Heart left ventricle (tissue), 16 donors: ENCODE results near the gene CAMTA1. TPM values are rescaled to one million over a fixed set of nuclear protein-coding genes. Genes with fewer than 3 reads are reported as not detected.

ENCODE experiments used
- ATAC-seq, 4 donors: fragments of 200-7000 bp; cut with Tn5 transposase; one replicate each; pipeline ENCODE4 v1.9.1; 2020 to 2022; ENCODE audit warnings: moderate library complexity in 4 of 4, mild to moderate bottlenecking in 3 of 4, moderate number of reproducible peaks in 1 of 4
- DNase-seq, 5 donors: peaks; one replicate each; pipeline ENCODE4 v3.0.0-alpha.2; 2020
- H3K27ac ChIP-seq, 12 donors: fragments of 200-600 bp; sonication (generic) in 4 of 12; one replicate each; pipeline versions ENCODE4 v1.5.0 to v1.8.0; 2016 to 2022; ENCODE audit warnings: mild to moderate bottlenecking in 2 of 12
- H3K27me3 ChIP-seq, 9 donors: fragments of 200-600 bp; sonication (generic) in 2 of 9; one replicate each; pipeline versions ENCODE4 v1.5.1 to v1.8.0; 2016 to 2022; ENCODE audit warnings: mild to moderate bottlenecking in 3 of 9
- H3K36me3 ChIP-seq, 9 donors: fragments of 200-600 bp; sonication (generic) in 2 of 9; one replicate each; pipeline versions ENCODE4 v1.5.0 to v1.8.0; 2018 to 2022; ENCODE audit warnings: mild to moderate bottlenecking in 2 of 9
- H3K4me1 ChIP-seq, 12 donors: fragments of 200-600 bp; sonication (generic) in 4 of 12; one replicate each; pipeline versions ENCODE4 v1.5.0 to v1.8.0; 2016 to 2022; ENCODE audit warnings: mild to moderate bottlenecking in 3 of 12
- H3K4me3 ChIP-seq, 12 donors: fragments of 200-600 bp; sonication (generic) in 4 of 12; one replicate each; pipeline versions ENCODE4 v1.5.0 to v1.8.0; 2017 to 2022; ENCODE audit warnings: mild to moderate bottlenecking in 9 of 12, moderate library complexity in 4 of 12
- H3K9me3 ChIP-seq, 12 donors: fragments of 200-600 bp; sonication (generic) in 4 of 12; one replicate each; pipeline versions ENCODE4 v1.5.0 to v1.8.0; 2016 to 2022; ENCODE audit warnings: mild to moderate bottlenecking in 1 of 12
- POLR2A ChIP-seq, 2 donors: fragments of 450-650 bp; IDR thresholded peaks; one replicate each; pipeline ENCODE4 v1.6.1; 2017; ENCODE audit warnings: antibody characterized with exemption in 2 of 2, mild to moderate bottlenecking in 2 of 2, moderate library complexity in 2 of 2
- WGBS, 4 donors: extraction: QIAGEN DNeasy Blood & Tissue Kit in 2 of 4; methylation state at CpG; one replicate each; pipeline versions ENCODE4 v1.1.5 to v1.1.7; 2013 to 2018; 5-methylcytosine and 5-hydroxymethylcytosine counted together
- intact Hi-C, 10 donors: fragments of 100-400 bp; cut with DNase I; formaldehyde crosslinking; loops; one replicate each; pipeline versions ENCODE4 v1.11.1 to v1.14.2; 2022
- polyA plus RNA-seq, 2 donors: library from polyadenylated mRNA; stranded (reverse); fragments of 200-250 nt; gene quantifications; one replicate each; pipeline ENCODE4 v1.2.3, GENCODE V29; 2013
- total RNA-seq, 9 donors: library from RNA; depleted of rRNA in 2 of 9; stranded (reverse); fragments of >200 nt in 2 of 9; fragmentation: NEBNext Ultra II Directional in 3 of 9; extraction: Animal tissue kit (Norgen Biotek cat#: 25700) in 3 of 9; gene quantifications; one replicate each; pipeline versions ENCODE4 v1.1.0 to v1.2.4, GENCODE V29; 2016 to 2023
- TF ChIP-seq, protein P1 (sequence below), 12 donors: fragments of 200-600 bp; sonication (generic) in 4 of 12; IDR thresholded peaks; one replicate each; pipeline versions ENCODE4 v1.5.0 to v1.8.0; 2018 to 2022; ENCODE audit warnings: antibody characterized with exemption in 12 of 12, mild to moderate bottlenecking in 5 of 12
- donor health status: ischemic (EF 13 %, LVEDD 7.1; RV severe dilation, severe dysfunction).
- donor health status: healthy with polysubstance abuse.
- donor health status: DM: no; HTN: yes; CAD: no.
- donor health status: DM: no; HTN: no; CAD: no.
- donor health status: ischemic (EF 25% LVEDD 6.9; RV normal size, moderate dysfunction).
- donor health status: ischemic (EF 25% LVEDD 5.7; RV mildly dilated, moderate dysfunction).
- donor health status: healthy.
- donor health status: DM: yes; HTN: yes; CAD: no.
- donor health status: ischemic (EF 35%, LVEDD 5.7; RV mildly dilated, moderate dysfunction).
- donor health status: nonischemic (EF 11% LVEDD 7.7; RV severe dilation, severe dysfunction).
- donor health status: DM: yes; HTN: yes; CAD: no.
- donor health status: PGD.
- donor health status: ischemic (EF 29% LVEDD 5.4; RV normal size, mild dysfunction).
- donor health status: nonischemic (EF 23%, LVEDD 6.1; RV moderate dilation, normal function).

The CAMTA1 gene
- total and polyA plus RNA-seq, 11 donors: 114 to 303 (median 137) TPM

DNA sequence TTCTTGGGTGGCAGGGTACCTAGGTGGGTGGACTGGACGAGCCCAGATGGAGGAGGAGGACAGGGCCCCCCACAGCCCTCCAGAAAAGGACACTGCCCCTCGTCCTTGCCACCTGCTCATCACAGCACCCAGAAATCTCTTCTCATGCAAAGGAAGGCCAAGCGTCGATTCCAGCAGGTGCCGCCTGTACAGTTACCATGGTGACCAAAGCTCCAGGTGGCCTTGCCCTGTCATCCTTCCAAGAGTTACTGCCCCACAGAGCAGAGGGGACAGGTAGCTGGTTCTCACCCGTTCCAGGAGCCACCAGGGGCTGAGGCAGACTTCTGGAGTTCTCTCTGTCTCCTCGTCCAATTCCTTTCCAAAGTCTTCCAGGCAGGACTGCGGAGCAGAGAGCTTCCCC, 865.9 kb downstream of the CAMTA1 start:
- no peaks in the 10 kb centered on the region for H3K9me3 ChIP-seq
- intact Hi-C loops: loop anchor here in 1 of 10 donors (10.0 kb wide), 1 partner anchor 936 kb away; no protein-coding TSS in a partner anchor
- DNase-seq (no peak), ATAC-seq (no peak)
- 78 to 93% (median 91%) methylated on average over 8 of the region's 8 CpGs for WGBS, 4 donors
- H3K4me1 ChIP-seq: peaks cover 0 to 14% (median 0%) of the 10 kb centered on the region in 12 donors
- peaks cover 0 to 3% (median 0%) of the 10 kb centered on the region in 9 donors for H3K27me3 ChIP-seq
- no peak overlapping the region for H3K27ac ChIP-seq
- no peaks in the 10 kb centered on the region for H3K36me3 ChIP-seq
- TF ChIP-seq POLR2A (IDR thresholded peaks at IDR 0.05): no peak
- TF ChIP-seq, protein P1, sequence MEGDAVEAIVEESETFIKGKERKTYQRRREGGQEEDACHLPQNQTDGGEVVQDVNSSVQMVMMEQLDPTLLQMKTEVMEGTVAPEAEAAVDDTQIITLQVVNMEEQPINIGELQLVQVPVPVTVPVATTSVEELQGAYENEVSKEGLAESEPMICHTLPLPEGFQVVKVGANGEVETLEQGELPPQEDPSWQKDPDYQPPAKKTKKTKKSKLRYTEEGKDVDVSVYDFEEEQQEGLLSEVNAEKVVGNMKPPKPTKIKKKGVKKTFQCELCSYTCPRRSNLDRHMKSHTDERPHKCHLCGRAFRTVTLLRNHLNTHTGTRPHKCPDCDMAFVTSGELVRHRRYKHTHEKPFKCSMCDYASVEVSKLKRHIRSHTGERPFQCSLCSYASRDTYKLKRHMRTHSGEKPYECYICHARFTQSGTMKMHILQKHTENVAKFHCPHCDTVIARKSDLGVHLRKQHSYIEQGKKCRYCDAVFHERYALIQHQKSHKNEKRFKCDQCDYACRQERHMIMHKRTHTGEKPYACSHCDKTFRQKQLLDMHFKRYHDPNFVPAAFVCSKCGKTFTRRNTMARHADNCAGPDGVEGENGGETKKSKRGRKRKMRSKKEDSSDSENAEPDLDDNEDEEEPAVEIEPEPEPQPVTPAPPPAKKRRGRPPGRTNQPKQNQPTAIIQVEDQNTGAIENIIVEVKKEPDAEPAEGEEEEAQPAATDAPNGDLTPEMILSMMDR (IDR thresholded peaks at IDR 0.05): no peak
- no peak overlapping the region for H3K4me3 ChIP-seq

DNA sequence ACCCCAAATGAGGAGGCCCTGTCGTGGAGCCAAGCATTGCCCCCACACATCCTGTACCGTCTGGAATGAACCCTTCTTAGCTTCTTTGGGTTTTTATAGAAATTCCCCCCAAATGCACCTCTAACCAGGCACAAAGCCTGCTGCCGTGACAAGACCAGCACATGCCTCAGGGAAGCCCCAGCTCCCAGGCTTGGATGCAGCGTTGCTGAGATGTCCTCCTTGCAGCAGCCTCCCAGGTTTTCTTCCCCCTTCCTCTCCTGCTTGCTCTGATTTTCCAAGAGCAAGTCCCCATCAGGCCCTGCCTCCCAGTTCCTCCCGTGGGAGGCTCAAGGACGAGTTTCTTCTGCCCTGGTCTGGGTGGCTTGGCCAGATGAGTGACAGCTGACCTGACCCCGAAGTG, 866.8 kb downstream of the CAMTA1 start:
- TF ChIP-seq, protein P1 (IDR thresholded peaks at IDR 0.05): no peak
- TF ChIP-seq POLR2A (IDR thresholded peaks at IDR 0.05): no peak
- intact Hi-C loops: loop anchor here in 1 of 10 donors (10.0 kb wide), 1 partner anchor 937 kb away; no protein-coding TSS in a partner anchor
- H3K27me3 ChIP-seq: peaks cover 0 to 3% (median 0%) of the 10 kb centered on the region in 9 donors
- H3K9me3 ChIP-seq: no peaks in the 10 kb centered on the region
- DNase-seq (no peak), ATAC-seq (no peak)
- no peaks in the 10 kb centered on the region for H3K36me3 ChIP-seq
- no peak overlapping the region for H3K27ac ChIP-seq
- WGBS, 4 donors: 57 to 63% (median 61%) methylated on average over 7 of the region's 7 CpGs
- H3K4me3 ChIP-seq: no peak overlapping the region
- peaks cover 0 to 14% (median 0%) of the 10 kb centered on the region in 12 donors for H3K4me1 ChIP-seq

DNA sequence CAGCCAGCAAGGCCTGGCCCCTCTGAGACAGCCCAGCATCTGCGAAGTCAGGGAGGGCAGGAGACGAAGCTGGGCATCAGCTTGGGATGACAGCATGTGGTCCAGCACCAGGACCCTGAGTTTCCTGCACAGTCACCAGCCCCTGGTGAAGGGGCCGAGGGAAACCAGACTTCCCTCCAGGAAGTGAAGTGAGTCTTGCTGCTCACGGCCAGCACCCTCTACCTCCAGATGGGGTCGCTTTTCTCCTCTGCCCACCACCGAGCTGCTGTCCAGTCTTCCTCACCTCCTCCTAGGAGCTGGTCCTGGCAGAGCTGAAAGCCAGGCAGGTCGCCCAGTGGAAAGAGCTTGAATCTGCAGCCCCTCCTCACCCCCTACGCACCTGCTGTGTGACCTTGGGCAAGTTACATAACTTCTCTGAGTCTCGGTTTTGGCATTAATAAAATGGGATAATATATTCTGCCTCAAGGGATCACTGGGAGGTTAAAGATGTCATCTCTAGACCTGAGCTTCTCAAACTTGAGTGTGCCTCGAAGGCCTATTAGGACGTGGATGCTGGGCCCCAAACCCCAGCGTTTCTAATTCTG, 867.4 kb downstream of the CAMTA1 start:
- no peak for ATAC-seq
- WGBS, 4 donors: 79 to 84% (median 81%) methylated on average over 12 of the region's 12 CpGs
- Histone ChIP-seq H3K4me1 (peaks cover 0 to 12% (median 0%) of the 10 kb centered on the region in 12 donors), H3K27ac (no peak overlapping the region), H3K27me3 (peaks cover 0 to under 1% (median 0%) of the 10 kb centered on the region in 9 donors), H3K36me3 (no peaks in the 10 kb centered on the region), H3K9me3 (no peaks in the 10 kb centered on the region), H3K4me3 (no peak overlapping the region)
- no peak for TF ChIP-seq POLR2A (IDR thresholded peaks at IDR 0.05)
- TF ChIP-seq, protein P1 (IDR thresholded peaks at IDR 0.05): no peak
- no peak for DNase-seq
- intact Hi-C loops: loop anchor here in 1 of 10 donors (10.0 kb wide), 1 partner anchor 938 kb away; no protein-coding TSS in a partner anchor

DNA sequence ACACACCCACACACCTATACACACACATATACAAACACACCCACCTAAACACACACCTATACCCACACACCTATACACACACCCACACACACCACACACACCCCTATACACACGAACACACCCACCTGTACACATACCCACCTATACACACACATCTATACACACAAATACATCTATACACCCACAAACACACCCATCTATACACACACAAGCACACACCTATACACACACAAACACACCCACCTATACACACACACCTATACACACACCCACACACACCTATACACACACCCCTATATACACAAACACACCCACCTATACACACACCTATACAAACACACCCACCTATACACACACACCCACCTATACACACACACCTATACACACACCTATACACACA, 869.5 kb downstream of the CAMTA1 start:
- Histone ChIP-seq H3K9me3 (no peaks in the 10 kb centered on the region), H3K27ac (no peak overlapping the region), H3K4me1 (no peaks in the 10 kb centered on the region), H3K36me3 (no peaks in the 10 kb centered on the region), H3K27me3 (no peaks in the 10 kb centered on the region), H3K4me3 (no peak overlapping the region)
- no peak for ATAC-seq
- no peak for DNase-seq
- WGBS, 4 donors: 85 to 95% (median 88%) methylated on average over 1 of the region's 1 CpG
- no peak for TF ChIP-seq POLR2A (IDR thresholded peaks at IDR 0.05)
- TF ChIP-seq, protein P1 (IDR thresholded peaks at IDR 0.05): no peak
- intact Hi-C loops: loop anchor here in 1 of 10 donors (10.0 kb wide), 1 partner anchor 940 kb away; no protein-coding TSS in a partner anchor
